GM12864 (cell line): ENCODE data around the gene UROC1.

Experiments used
- DNase-seq: peaks from one replicate; pipeline ENCODE4 v3.0.0-alpha.2; 2011; ENCODE audit warnings: low read depth
- H3K4me3 ChIP-seq: 2 replicates; pipeline ENCODE4 v1.5.1; 2011; ENCODE audit warnings: mild to moderate bottlenecking, low read depth, low read length, control low read depth
- TF ChIP-seq, protein P1 (sequence below): IDR thresholded peaks from 2 replicates; pipeline ENCODE4 v1.5.1; 2011; ENCODE audit warnings: low read depth, mild to moderate bottlenecking, moderate library complexity, low read length, control low read depth, inconsistent platforms; ENCODE audit errors: missing control alignments

UROC1 gene

DNA sequence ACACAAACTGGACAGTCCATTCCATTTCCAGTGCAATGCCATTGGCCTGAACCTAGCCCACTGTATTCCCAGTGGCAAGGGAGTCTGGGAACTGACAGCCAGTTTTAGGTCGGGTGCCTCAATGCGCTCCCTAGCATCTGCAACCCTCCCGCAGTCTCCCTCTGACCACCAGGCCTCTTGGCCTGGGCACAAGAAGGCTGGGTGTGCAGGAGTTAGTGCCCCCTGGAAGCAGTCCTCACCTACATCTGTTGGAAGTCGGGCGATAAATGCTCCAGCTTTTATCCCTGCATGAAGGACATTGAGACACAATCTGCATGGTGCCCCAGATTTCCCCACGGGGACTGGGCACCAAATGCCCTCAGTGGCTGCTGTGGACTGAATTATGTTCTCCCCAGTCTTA lies 28.4 kb upstream of the UROC1 start:
- H3K4me3 ChIP-seq, result no peak overlapping the region
- DNase-seq, result no peak
- TF ChIP-seq, protein P1, sequence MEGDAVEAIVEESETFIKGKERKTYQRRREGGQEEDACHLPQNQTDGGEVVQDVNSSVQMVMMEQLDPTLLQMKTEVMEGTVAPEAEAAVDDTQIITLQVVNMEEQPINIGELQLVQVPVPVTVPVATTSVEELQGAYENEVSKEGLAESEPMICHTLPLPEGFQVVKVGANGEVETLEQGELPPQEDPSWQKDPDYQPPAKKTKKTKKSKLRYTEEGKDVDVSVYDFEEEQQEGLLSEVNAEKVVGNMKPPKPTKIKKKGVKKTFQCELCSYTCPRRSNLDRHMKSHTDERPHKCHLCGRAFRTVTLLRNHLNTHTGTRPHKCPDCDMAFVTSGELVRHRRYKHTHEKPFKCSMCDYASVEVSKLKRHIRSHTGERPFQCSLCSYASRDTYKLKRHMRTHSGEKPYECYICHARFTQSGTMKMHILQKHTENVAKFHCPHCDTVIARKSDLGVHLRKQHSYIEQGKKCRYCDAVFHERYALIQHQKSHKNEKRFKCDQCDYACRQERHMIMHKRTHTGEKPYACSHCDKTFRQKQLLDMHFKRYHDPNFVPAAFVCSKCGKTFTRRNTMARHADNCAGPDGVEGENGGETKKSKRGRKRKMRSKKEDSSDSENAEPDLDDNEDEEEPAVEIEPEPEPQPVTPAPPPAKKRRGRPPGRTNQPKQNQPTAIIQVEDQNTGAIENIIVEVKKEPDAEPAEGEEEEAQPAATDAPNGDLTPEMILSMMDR, result no peak

DNA sequence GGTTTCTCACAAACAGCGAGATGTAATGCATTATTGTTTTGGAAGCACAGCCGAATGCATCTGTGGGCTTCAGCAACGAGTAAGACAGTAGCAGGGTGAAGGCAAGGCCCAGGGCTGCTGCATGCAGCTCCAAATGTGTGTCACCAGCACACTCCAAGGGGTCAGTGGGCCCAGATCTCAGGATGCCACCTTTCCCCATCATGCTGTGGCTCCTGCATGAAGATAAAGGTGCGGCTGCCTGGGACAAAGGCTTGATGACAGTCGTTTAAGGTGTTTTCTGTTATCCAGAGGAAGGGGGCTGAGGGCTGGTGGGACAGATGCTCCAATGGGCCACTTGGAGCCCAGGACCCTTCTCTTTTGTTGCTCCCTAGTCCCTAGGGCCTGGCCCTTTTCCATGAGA lies 28.0 kb upstream of the UROC1 start:
- DNase-seq, result no peak
- no peak overlapping the region for H3K4me3 ChIP-seq
- TF ChIP-seq, protein P1, result no peak

DNA sequence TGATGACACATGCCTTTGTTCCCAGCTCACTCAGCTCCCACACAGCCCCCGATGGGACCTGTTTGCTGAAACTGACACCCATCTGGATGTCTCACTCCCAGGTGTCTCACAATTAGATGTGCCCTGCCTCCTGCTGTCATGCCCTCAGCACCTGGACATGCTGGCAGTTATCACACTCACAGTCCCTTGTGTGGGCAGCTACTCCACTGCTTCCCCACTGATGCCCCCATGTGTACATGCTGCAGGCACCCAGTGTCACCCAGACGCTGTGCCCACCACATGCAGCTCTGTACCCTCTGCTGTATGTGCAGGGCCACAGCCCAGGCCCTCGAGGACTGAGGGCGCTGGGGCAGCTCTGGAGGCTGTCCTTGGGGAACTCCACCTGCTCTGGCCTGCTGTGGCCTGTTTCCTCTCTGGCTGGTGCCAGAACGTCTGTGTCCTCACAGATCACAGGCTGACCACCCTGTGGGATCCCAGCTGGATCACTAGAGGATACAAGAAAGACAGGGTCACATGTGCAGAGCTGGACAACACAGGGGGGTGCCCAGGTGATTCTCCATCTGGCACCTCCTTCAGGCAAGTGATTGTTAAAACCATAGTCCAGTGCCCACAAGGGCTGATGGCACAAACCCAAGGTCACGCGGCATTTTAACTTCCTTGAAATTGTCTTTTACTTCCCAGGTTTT lies 27.2 kb upstream of the UROC1 start:
- no peak overlapping the region for H3K4me3 ChIP-seq
- TF ChIP-seq, protein P1, result no peak
- DNase-seq, result peak; percentile 2

DNA sequence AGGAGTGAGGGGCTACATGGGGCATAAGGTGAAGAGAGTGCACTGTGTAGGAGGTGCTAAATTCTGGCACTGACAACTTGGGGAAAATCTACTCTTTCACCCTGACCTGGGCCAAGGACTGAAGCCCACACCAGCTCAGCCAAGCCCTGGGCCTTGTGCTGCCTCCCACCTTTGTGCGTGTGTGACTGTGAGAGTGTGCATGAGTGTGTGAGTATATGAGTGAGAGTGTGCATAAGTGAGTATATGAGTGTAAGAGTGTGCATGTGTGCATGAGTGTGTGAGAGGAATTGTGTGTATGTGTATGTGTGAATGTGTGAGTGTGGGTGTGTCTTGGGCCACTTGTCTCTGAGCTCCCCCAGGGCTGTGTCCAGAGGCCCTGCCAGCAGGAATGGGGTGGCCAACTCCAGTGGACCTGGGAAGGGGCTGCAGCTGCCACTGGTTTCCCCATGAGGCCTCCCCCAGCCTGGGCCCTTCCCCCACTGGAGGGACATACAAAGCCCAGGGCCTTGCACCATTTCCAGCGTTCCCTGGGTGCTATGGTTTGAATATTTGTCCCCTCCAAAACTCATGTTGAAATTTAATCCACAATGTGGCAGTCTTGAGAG lies 26.0 kb upstream of the UROC1 start:
- no peak for DNase-seq
- TF ChIP-seq, protein P1, result no peak
- H3K4me3 ChIP-seq, result no peak overlapping the region

DNA sequence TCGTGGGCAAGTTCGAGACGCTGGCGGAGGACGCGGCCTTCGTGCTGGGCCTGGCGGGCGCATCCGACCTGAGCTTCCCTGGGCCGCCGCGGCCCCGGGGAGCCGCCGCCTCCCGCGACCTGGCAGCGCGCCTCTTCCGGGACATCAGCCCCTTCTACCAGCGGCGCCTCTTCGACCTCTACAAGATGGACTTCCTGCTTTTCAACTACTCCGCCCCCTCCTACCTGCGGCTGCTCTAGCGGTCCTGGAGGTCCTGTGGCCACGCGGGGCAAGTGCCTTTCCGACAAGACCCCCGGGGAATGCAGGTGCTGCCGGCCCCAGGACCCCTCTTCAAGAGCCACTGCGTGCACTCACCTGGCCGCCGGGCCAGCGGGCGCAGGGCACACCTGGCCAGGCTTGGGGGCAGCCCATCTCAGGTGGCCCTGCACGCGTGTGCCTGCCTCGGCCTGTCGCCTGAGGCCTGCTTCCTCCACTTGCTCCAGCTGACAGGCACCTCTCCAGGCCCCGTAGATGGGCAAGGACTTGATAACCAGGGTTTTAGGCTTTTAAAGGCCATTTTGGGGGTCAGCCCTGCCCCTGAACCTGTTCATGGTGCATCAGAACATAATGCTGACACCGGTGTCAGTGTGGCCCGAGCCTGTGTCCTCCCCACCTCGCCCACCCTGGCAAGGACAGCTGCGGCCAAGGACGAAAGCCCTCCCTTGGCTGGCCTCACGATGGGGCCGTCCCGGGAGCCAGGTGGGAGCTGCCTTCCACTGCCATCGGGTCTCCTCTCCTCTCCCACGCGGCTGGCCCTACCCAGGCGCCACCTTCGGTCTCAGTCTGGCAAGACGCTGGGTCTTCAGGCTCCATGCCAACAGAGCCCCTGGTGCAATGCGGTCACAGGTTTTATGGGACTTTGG lies 25.0 kb upstream of the UROC1 start:
- H3K4me3 ChIP-seq, result no peak overlapping the region
- no peak for DNase-seq
- TF ChIP-seq, protein P1, result no peak

DNA sequence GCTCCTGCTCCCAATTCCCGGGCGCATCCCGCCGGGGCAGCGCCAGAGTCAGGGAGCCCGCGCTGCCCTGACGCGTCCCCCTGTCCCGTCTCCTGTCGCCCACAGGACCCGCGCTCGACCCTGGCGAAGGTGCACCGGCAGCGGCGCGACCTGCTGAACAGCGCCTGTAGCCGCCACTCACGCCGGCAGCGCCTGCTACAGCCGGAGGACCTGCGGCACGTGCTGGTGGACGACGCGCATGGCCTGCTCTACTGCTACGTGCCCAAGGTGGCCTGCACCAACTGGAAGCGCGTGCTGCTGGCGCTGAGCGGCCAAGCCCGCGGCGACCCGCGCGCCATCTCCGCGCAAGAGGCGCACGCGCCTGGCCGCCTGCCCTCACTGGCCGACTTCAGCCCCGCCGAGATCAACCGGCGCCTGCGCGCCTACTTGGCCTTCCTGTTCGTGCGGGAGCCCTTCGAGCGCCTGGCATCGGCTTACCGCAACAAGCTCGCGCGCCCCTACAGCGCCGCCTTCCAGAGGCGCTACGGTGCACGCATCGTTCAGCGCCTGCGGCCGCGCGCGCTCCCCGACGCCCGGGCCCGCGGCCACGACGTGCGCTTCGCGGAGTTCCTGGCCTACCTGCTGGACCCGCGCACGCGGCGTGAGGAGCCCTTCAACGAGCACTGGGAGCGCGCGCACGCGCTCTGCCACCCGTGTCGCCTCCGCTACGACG lies 24.2 kb upstream of the UROC1 start:
- TF ChIP-seq, protein P1, result no peak
- no peak for DNase-seq

More for the DNA sequence above, 24.2 kb upstream of the UROC1 start:
- H3K4me3 ChIP-seq, result no peak overlapping the region
